Measurements from ENCODE around the gene TIE1.

Gene TIE1

GRCh38 chr1:43300378-43301094 lies at the start of gene TIE1:
TIE1 (plus strand) TSS chr1:43300982; CDS start chr1:43301072, 90 bp downstream.
- DNase-seq (ENCODE audit: low read depth) = no peak
- H3K4me3 ChIP-seq (ENCODE audit: control insufficient read depth, low read depth, low read length) = no peak within 1 kb of the TSS
- no peak for TF ChIP-seq CTCF (IDR thresholded peaks at IDR 0.05; ENCODE audit: control insufficient read depth, insufficient read depth, low read depth, low read length, missing control alignments)

- no peak for DNase-seq (ENCODE audit: low read depth)
- no peak for TF ChIP-seq CTCF (IDR thresholded peaks at IDR 0.05; ENCODE audit: control insufficient read depth, insufficient read depth, low read depth, low read length, missing control alignments)
- H3K4me3 ChIP-seq (ENCODE audit: control insufficient read depth, low read depth, low read length) = no peak overlapping the region
Observed at GRCh38 chr1:43251024-43251423, 49.8 kb upstream of the TIE1 start.

GRCh38 chr1:43252225-43252624 lies 48.6 kb upstream of the TIE1 start:
- TF ChIP-seq CTCF (IDR thresholded peaks at IDR 0.05; ENCODE audit: control insufficient read depth, insufficient read depth, low read depth, low read length, missing control alignments) = no peak
- no peak overlapping the region for H3K4me3 ChIP-seq (ENCODE audit: control insufficient read depth, low read depth, low read length)
- no peak for DNase-seq (ENCODE audit: low read depth)

GRCh38 chr1:43253173-43253572 lies 47.6 kb upstream of the TIE1 start:
- DNase-seq (ENCODE audit: low read depth) = no peak
- TF ChIP-seq CTCF (IDR thresholded peaks at IDR 0.05; ENCODE audit: control insufficient read depth, insufficient read depth, low read depth, low read length, missing control alignments) = no peak
- H3K4me3 ChIP-seq (ENCODE audit: control insufficient read depth, low read depth, low read length) = no peak overlapping the region

- no peak for DNase-seq (ENCODE audit: low read depth)
- TF ChIP-seq CTCF (IDR thresholded peaks at IDR 0.05; ENCODE audit: control insufficient read depth, insufficient read depth, low read depth, low read length, missing control alignments) = no peak
- no peak overlapping the region for H3K4me3 ChIP-seq (ENCODE audit: control insufficient read depth, low read depth, low read length)
Observed at GRCh38 chr1:43253876-43254275, 46.9 kb upstream of the TIE1 start.

- H3K4me3 ChIP-seq (ENCODE audit: control insufficient read depth, low read depth, low read length) = no peak overlapping the region
- TF ChIP-seq CTCF (IDR thresholded peaks at IDR 0.05; ENCODE audit: control insufficient read depth, insufficient read depth, low read depth, low read length, missing control alignments) = no peak
- DNase-seq (ENCODE audit: low read depth) = no peak
Observed at GRCh38 chr1:43255438-43256210, 45.2 kb upstream of the TIE1 start.
